WTC11 (cell line): ENCODE data around the gene RHOB. TPM values are rescaled to one million over a fixed set of nuclear protein-coding genes. Genes with fewer than 3 reads are reported as not detected.

ENCODE experiments used
- ATAC-seq: fragments of 200-7000 bp; cut with Tn5 transposase; 2 replicates; pipeline ENCODE4 v1.10.0; 2021; ENCODE audit warnings: mild to moderate bottlenecking, moderate library complexity
- CTCF ChIA-PET: fragments of 300-600 bp; sonication (Branson Sonifier 250); formaldehyde crosslinking; loops from one replicate; lab custom pipeline; 2021; ENCODE audit warnings: antibody characterized with exemption; lab: Charles Lee
- POLR2A ChIA-PET: fragments of 350-600 bp; sonication (Branson Sonifier 250); formaldehyde crosslinking; loops from one replicate; lab custom pipeline; 2021; ENCODE audit warnings: antibody characterized with exemption; lab: Charles Lee
- DNase-seq: peaks from one replicate; pipeline ENCODE4 v3.0.0; 2021; ENCODE audit warnings: low spot score
- H3K27ac Mint-ChIP-seq: 2 replicates; pipeline ENCODE4 v1.8.0; 2021; ENCODE audit warnings: mixed read lengths
- H3K27me3 Mint-ChIP-seq: 2 replicates; pipeline ENCODE4 v1.8.0; 2021; ENCODE audit warnings: low read depth, mild to moderate bottlenecking, moderate library complexity, mixed read lengths
- H3K36me3 Mint-ChIP-seq: 2 replicates; pipeline ENCODE4 v1.8.0; 2021; ENCODE audit warnings: mixed read lengths
- H3K4me1 Mint-ChIP-seq: 2 replicates; pipeline ENCODE4 v1.8.0; 2022; ENCODE audit warnings: mixed read lengths
- H3K4me3 Mint-ChIP-seq: 2 replicates; pipeline ENCODE4 v1.8.0; 2021; ENCODE audit warnings: mild to moderate bottlenecking, moderate library complexity, mixed read lengths
- H3K9me3 Mint-ChIP-seq: 2 replicates; pipeline ENCODE4 v1.8.0; 2021; ENCODE audit warnings: mixed read lengths
- AR ChIP-seq: fragments of 250-450 bp; sonication (Bioruptor Pico); IDR thresholded peaks from 2 replicates; pipeline ENCODE4 v1.9.0; 2021; ENCODE audit warnings: mild to moderate bottlenecking
- CBFB ChIP-seq: sonication (generic); formaldehyde crosslinking; IDR thresholded peaks from 2 replicates; pipeline ENCODE4 v1.8.1; 2022; ENCODE audit warnings: mild to moderate bottlenecking, low read depth, missing genetic modification reagents
- CREB1 ChIP-seq: sonication (generic); formaldehyde crosslinking; IDR thresholded peaks from 2 replicates; pipeline ENCODE4 v1.8.0; 2023; ENCODE audit warnings: mild to moderate bottlenecking, missing genetic modification reagents
- E2F4 ChIP-seq: sonication (generic); formaldehyde crosslinking; IDR thresholded peaks from 2 replicates; pipeline ENCODE4 v1.8.1; 2022; ENCODE audit warnings: low read depth, mild to moderate bottlenecking, moderate library complexity, missing genetic modification reagents, borderline replicate concordance
- ELF4 ChIP-seq: sonication (generic); formaldehyde crosslinking; IDR thresholded peaks from 2 replicates; pipeline ENCODE4 v1.8.1; 2022; ENCODE audit warnings: low read depth, mild to moderate bottlenecking, moderate library complexity, missing genetic modification reagents
- FOXK1 ChIP-seq: sonication (generic); formaldehyde crosslinking; IDR thresholded peaks from 2 replicates; pipeline ENCODE4 v1.8.0; 2022; ENCODE audit warnings: mild to moderate bottlenecking, moderate library complexity, missing genetic modification reagents
- GTF2I ChIP-seq: fragments of 250-450 bp; sonication (Bioruptor Pico); conservative IDR thresholded peaks from 2 replicates; pipeline ENCODE4 v1.4.0; 2021; ENCODE audit warnings: mild to moderate bottlenecking
- JUN ChIP-seq: sonication (generic); formaldehyde crosslinking; IDR thresholded peaks from 2 replicates; pipeline ENCODE4 v1.8.0; 2023; ENCODE audit warnings: mild to moderate bottlenecking, missing genetic modification reagents
- PRRX2 ChIP-seq: fragments of 250-450 bp; sonication (Bioruptor Pico); IDR thresholded peaks from 2 replicates; pipeline ENCODE4 v1.8.0; 2021; ENCODE audit warnings: mild to moderate bottlenecking
- SMAD3 ChIP-seq: sonication (generic); formaldehyde crosslinking; IDR thresholded peaks from 2 replicates; pipeline ENCODE4 v1.8.0; 2022; ENCODE audit warnings: missing genetic modification reagents, mild to moderate bottlenecking, borderline replicate concordance
- SMAD4 ChIP-seq: sonication (generic); formaldehyde crosslinking; IDR thresholded peaks from 2 replicates; pipeline ENCODE4 v1.8.0; 2022; ENCODE audit warnings: mild to moderate bottlenecking, missing genetic modification reagents
- SOX15 ChIP-seq: fragments of 250-450 bp; sonication (Bioruptor Pico); IDR thresholded peaks from 2 replicates; pipeline ENCODE4 v1.9.0; 2021; ENCODE audit warnings: mild to moderate bottlenecking
- ZBTB21 ChIP-seq: sonication (generic); formaldehyde crosslinking; IDR thresholded peaks from 2 replicates; pipeline ENCODE4 v1.8.1; 2023; ENCODE audit warnings: mild to moderate bottlenecking, missing genetic modification reagents, borderline replicate concordance
- ZNF138 ChIP-seq: sonication (generic); formaldehyde crosslinking; conservative IDR thresholded peaks from 2 replicates; pipeline ENCODE4 v1.8.1; 2022; ENCODE audit warnings: mild to moderate bottlenecking, moderate library complexity, missing genetic modification reagents
- ZNF416 ChIP-seq: fragments of 250-450 bp; sonication (Bioruptor Pico); IDR thresholded peaks from 2 replicates; pipeline ENCODE4 v1.9.0; 2021; ENCODE audit warnings: mild to moderate bottlenecking, inconsistent platforms
- ZNF423 ChIP-seq: fragments of 250-450 bp; sonication (Bioruptor Pico); IDR thresholded peaks from 2 replicates; pipeline ENCODE4 v2.1.2; 2022; ENCODE audit warnings: mild to moderate bottlenecking, moderate library complexity
- total RNA-seq: library from RNA; stranded (reverse); gene quantifications from 3 replicates; pipeline ENCODE4 v1.2.3, GENCODE V29; 2021
- TF ChIP-seq, protein P1 (sequence below): fragments of 250-450 bp; sonication (Bioruptor Pico); IDR thresholded peaks from 2 replicates; pipeline ENCODE4 v1.9.0; 2021; ENCODE audit warnings: mild to moderate bottlenecking, borderline replicate concordance
- TF ChIP-seq, protein P2 (sequence below): sonication (generic); formaldehyde crosslinking; IDR thresholded peaks from 2 replicates; pipeline ENCODE4 v1.8.1; 2022; ENCODE audit warnings: low read depth, missing genetic modification reagents, borderline replicate concordance
- TF ChIP-seq, protein P3 (sequence below): sonication (generic); formaldehyde crosslinking; IDR thresholded peaks from 2 replicates; pipeline ENCODE4 v1.8.0; 2022; ENCODE audit warnings: mild to moderate bottlenecking, missing genetic modification reagents
- TF ChIP-seq, protein P4 (sequence below): sonication (generic); formaldehyde crosslinking; IDR thresholded peaks from 2 replicates; pipeline ENCODE4 v1.8.1; 2022; ENCODE audit warnings: missing genetic modification reagents, borderline replicate concordance

Gene RHOB
- total RNA-seq, 1 experiment from 2014 or later: 20.4 TPM

GRCh38 chr2:20451000-20451290 lies 4.1 kb downstream of the RHOB start:
- DNase-seq: no peak
- H3K9me3 Mint-ChIP-seq: no peaks in the 10 kb centered on the region
- CTCF ChIA-PET: interaction anchor here (0.8 to 1.9 kb wide), 4 partner anchors 9 to 191 kb away, joined by 3 to 14 read pairs (median 4); no protein-coding TSS in a partner anchor
- TF ChIP-seq ZNF423 (CRISPR knock-in tag): no peak
- no peak for TF ChIP-seq CREB1 (CRISPR knock-in tag)
- TF ChIP-seq, protein P1, sequence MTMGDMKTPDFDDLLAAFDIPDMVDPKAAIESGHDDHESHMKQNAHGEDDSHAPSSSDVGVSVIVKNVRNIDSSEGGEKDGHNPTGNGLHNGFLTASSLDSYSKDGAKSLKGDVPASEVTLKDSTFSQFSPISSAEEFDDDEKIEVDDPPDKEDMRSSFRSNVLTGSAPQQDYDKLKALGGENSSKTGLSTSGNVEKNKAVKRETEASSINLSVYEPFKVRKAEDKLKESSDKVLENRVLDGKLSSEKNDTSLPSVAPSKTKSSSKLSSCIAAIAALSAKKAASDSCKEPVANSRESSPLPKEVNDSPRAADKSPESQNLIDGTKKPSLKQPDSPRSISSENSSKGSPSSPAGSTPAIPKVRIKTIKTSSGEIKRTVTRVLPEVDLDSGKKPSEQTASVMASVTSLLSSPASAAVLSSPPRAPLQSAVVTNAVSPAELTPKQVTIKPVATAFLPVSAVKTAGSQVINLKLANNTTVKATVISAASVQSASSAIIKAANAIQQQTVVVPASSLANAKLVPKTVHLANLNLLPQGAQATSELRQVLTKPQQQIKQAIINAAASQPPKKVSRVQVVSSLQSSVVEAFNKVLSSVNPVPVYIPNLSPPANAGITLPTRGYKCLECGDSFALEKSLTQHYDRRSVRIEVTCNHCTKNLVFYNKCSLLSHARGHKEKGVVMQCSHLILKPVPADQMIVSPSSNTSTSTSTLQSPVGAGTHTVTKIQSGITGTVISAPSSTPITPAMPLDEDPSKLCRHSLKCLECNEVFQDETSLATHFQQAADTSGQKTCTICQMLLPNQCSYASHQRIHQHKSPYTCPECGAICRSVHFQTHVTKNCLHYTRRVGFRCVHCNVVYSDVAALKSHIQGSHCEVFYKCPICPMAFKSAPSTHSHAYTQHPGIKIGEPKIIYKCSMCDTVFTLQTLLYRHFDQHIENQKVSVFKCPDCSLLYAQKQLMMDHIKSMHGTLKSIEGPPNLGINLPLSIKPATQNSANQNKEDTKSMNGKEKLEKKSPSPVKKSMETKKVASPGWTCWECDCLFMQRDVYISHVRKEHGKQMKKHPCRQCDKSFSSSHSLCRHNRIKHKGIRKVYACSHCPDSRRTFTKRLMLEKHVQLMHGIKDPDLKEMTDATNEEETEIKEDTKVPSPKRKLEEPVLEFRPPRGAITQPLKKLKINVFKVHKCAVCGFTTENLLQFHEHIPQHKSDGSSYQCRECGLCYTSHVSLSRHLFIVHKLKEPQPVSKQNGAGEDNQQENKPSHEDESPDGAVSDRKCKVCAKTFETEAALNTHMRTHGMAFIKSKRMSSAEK: no peak
- no peak for TF ChIP-seq ELF4 (CRISPR knock-in tag)
- no peak for TF ChIP-seq SMAD4 (CRISPR knock-in tag)
- no peak for TF ChIP-seq SMAD3
- TF ChIP-seq SOX15 (CRISPR knock-in tag): no peak
- no peak for TF ChIP-seq FOXK1 (CRISPR knock-in tag)
- TF ChIP-seq, protein P2, sequence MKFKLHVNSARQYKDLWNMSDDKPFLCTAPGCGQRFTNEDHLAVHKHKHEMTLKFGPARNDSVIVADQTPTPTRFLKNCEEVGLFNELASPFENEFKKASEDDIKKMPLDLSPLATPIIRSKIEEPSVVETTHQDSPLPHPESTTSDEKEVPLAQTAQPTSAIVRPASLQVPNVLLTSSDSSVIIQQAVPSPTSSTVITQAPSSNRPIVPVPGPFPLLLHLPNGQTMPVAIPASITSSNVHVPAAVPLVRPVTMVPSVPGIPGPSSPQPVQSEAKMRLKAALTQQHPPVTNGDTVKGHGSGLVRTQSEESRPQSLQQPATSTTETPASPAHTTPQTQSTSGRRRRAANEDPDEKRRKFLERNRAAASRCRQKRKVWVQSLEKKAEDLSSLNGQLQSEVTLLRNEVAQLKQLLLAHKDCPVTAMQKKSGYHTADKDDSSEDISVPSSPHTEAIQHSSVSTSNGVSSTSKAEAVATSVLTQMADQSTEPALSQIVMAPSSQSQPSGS (CRISPR knock-in tag): no peak
- no peak for TF ChIP-seq ZNF416 (CRISPR knock-in tag)
- TF ChIP-seq ZNF138 (CRISPR knock-in tag): no peak
- TF ChIP-seq E2F4: no peak
- TF ChIP-seq ZBTB21: no peak
- no peak for TF ChIP-seq AR (CRISPR knock-in tag)
- no peak for TF ChIP-seq CBFB (CRISPR knock-in tag)
- no peak for TF ChIP-seq PRRX2 (CRISPR knock-in tag)
- no peak for TF ChIP-seq GTF2I (CRISPR knock-in tag)
- TF ChIP-seq, protein P3, sequence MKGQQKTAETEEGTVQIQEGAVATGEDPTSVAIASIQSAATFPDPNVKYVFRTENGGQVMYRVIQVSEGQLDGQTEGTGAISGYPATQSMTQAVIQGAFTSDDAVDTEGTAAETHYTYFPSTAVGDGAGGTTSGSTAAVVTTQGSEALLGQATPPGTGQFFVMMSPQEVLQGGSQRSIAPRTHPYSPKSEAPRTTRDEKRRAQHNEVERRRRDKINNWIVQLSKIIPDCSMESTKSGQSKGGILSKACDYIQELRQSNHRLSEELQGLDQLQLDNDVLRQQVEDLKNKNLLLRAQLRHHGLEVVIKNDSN (CRISPR knock-in tag): no peak
- TF ChIP-seq, protein P4, sequence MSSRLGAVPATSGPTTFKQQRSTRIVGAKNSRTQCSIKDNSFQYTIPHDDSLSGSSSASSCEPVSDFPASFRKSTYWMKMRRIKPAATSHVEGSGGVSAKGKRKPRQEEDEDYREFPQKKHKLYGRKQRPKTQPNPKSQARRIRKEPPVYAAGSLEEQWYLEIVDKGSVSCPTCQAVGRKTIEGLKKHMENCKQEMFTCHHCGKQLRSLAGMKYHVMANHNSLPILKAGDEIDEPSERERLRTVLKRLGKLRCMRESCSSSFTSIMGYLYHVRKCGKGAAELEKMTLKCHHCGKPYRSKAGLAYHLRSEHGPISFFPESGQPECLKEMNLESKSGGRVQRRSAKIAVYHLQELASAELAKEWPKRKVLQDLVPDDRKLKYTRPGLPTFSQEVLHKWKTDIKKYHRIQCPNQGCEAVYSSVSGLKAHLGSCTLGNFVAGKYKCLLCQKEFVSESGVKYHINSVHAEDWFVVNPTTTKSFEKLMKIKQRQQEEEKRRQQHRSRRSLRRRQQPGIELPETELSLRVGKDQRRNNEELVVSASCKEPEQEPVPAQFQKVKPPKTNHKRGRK: no peak
- no peak for TF ChIP-seq JUN
- TF ChIP-seq, all 79 proteins: peak for 0
- H3K27me3 Mint-ChIP-seq: peaks cover 68% of the 10 kb centered on the region
- H3K4me1 Mint-ChIP-seq: peaks cover 26% of the 10 kb centered on the region
- POLR2A ChIA-PET: no interaction called here
- H3K36me3 Mint-ChIP-seq: no peaks in the 10 kb centered on the region
- H3K4me3 Mint-ChIP-seq: no peak overlapping the region
- no peak overlapping the region for H3K27ac Mint-ChIP-seq
- no peak for ATAC-seq
